HEK293 (cell line): Measurements from ENCODE around the gene PITX1.
A peak's percentile ranks its signal among the peaks of the same experiment; 100 is the strongest.

Experiments used
- CTCF ChIA-PET: fragments of 350-600 bp; formaldehyde crosslinking; extraction: SDS; loops from one replicate; lab custom pipeline; 2021; ENCODE audit warnings: antibody characterized with exemption; lab: Yijun Ruan, JAX
- POLR2A ChIA-PET: fragments of 300-600 bp; formaldehyde crosslinking; extraction: SDS; loops from one replicate; lab custom pipeline; 2020; ENCODE audit warnings: antibody characterized with exemption, inconsistent platforms; lab: Yijun Ruan, JAX
- H3K27ac ChIP-seq: fragments of 200-500 bp; sonication (Bioruptor generic); 2 replicates; pipeline ENCODE4 v1.5.1; 2014; ENCODE audit warnings: low read depth, low read length, control low read depth, inconsistent platforms; ENCODE audit errors: extremely low read depth
- H3K36me3 ChIP-seq, 2 experiments: fragments of 200-500 bp in 1 of 2; sonication (Bioruptor generic) in 1 of 2; 1 replicate in 1 of 2; 2 replicates in 1 of 2; pipeline ENCODE4 v1.5.1; 2014 to 2017; ENCODE audit warnings: inconsistent platforms in 2 of 2, low read length in 2 of 2; ENCODE audit not compliant: control insufficient read depth in 2 of 2, insufficient read depth in 1 of 2
- H3K4me1 ChIP-seq: fragments of 200-500 bp; sonication (Bioruptor generic); 2 replicates; pipeline ENCODE4 v1.5.1; 2014; ENCODE audit warnings: mild to moderate bottlenecking, low read length, inconsistent platforms; ENCODE audit not compliant: control insufficient read depth, insufficient read depth
- H3K4me3 ChIP-seq: 2 replicates; pipeline ENCODE4 v1.5.1; 2011; ENCODE audit warnings: low read depth, mild to moderate bottlenecking, control low read depth, low read length, moderate library complexity
- H3K9me3 ChIP-seq: fragments of 200-500 bp; sonication (Bioruptor generic); 2 replicates; pipeline ENCODE4 v1.5.1; 2014; ENCODE audit warnings: low read depth, low read length, inconsistent platforms; ENCODE audit not compliant: control insufficient read depth, insufficient read depth
- GLI4 ChIP-seq: fragments of 450-650 bp; formaldehyde crosslinking; IDR thresholded peaks from 2 replicates; pipeline ENCODE4 v1.5.1; 2016; ENCODE audit warnings: missing biosample characterization, missing genetic modification characterization
- GLIS1 ChIP-seq: fragments of 450-650 bp; formaldehyde crosslinking; IDR thresholded peaks from 2 replicates; pipeline ENCODE4 v1.5.1; 2016; ENCODE audit warnings: missing biosample characterization, missing genetic modification characterization
- KLF8 ChIP-seq: fragments of 450-650 bp; formaldehyde crosslinking; IDR thresholded peaks from 2 replicates; pipeline ENCODE4 v1.5.1; 2016; ENCODE audit warnings: missing biosample characterization, missing genetic modification characterization
- PRDM6 ChIP-seq: fragments of 450-650 bp; formaldehyde crosslinking; IDR thresholded peaks from 2 replicates; pipeline ENCODE4 v1.5.1; 2017; ENCODE audit warnings: missing biosample characterization, missing genetic modification characterization
- REST ChIP-seq: fragments of 450-650 bp; formaldehyde crosslinking; IDR thresholded peaks from 2 replicates; pipeline ENCODE4 v1.5.1; 2016; ENCODE audit warnings: missing biosample characterization, missing genetic modification characterization
- ZEB2 ChIP-seq: fragments of 450-650 bp; formaldehyde crosslinking; IDR thresholded peaks from 2 replicates; pipeline ENCODE4 v1.5.1; 2016; ENCODE audit warnings: missing biosample characterization, missing genetic modification characterization
- ZIC2 ChIP-seq: fragments of 450-650 bp; formaldehyde crosslinking; IDR thresholded peaks from 2 replicates; pipeline ENCODE4 v1.5.1; 2016; ENCODE audit warnings: missing biosample characterization, missing genetic modification characterization
- ZNF175 ChIP-seq: fragments of 450-650 bp; formaldehyde crosslinking; IDR thresholded peaks from 2 replicates; pipeline ENCODE4 v1.5.1; 2016; ENCODE audit warnings: missing biosample characterization, missing genetic modification characterization
- ZNF416 ChIP-seq: fragments of 450-650 bp; formaldehyde crosslinking; IDR thresholded peaks from 2 replicates; pipeline ENCODE4 v1.5.1; 2016; ENCODE audit warnings: missing biosample characterization, missing genetic modification characterization
- ZNF510 ChIP-seq: fragments of 450-650 bp; formaldehyde crosslinking; IDR thresholded peaks from 2 replicates; pipeline ENCODE4 v1.5.1; 2018; ENCODE audit warnings: mild to moderate bottlenecking, missing genetic modification characterization, missing biosample characterization; ENCODE audit not compliant: insufficient replicate concordance
- ZNF639 ChIP-seq: fragments of 450-650 bp; formaldehyde crosslinking; IDR thresholded peaks from 2 replicates; pipeline ENCODE4 v1.5.1; 2016; ENCODE audit warnings: missing biosample characterization, missing genetic modification characterization
- ZNF645 ChIP-seq: fragments of 450-650 bp; formaldehyde crosslinking; IDR thresholded peaks from 2 replicates; pipeline ENCODE4; 2016; ENCODE audit warnings: missing biosample characterization, missing genetic modification characterization
- ZNF704 ChIP-seq: fragments of 450-650 bp; formaldehyde crosslinking; IDR thresholded peaks from 2 replicates; pipeline ENCODE4 v1.5.1; 2016; ENCODE audit warnings: missing biosample characterization, missing genetic modification characterization
- ZSCAN5A ChIP-seq: fragments of 450-650 bp; formaldehyde crosslinking; IDR thresholded peaks from 2 replicates; pipeline ENCODE4 v1.5.1; 2016; ENCODE audit warnings: missing biosample characterization, missing genetic modification characterization

PITX1 gene

GRCh38 chr5:135019314-135019713 lies 14.7 kb downstream of the PITX1 start:
- TF ChIP-seq ZNF510 (tag by site-specific recombination) (no peak), GLIS1 (tag by site-specific recombination) (peak; percentile 89), ZNF175 (tag by site-specific recombination) (no peak), ZIC2 (tag by site-specific recombination) (peak; percentile 43; the same call in 1 of the 2 replicates)
- ChIA-PET CTCF (interaction anchor here (0.8 to 1.0 kb wide), 2 partner anchors 8 to 185 kb away, joined by 3 read pairs; no protein-coding TSS in a partner anchor), POLR2A (no interaction called here)

GRCh38 chr5:135018457-135018856 lies 15.6 kb downstream of the PITX1 start:
- no peaks in the 10 kb centered on the region for H3K36me3 ChIP-seq
- no peaks in the 10 kb centered on the region for H3K9me3 ChIP-seq
- ChIA-PET CTCF (interaction anchor here (0.5 to 0.8 kb wide), 2 partner anchors 186 to 1598 kb away, joined by 3 to 5 read pairs; no protein-coding TSS in a partner anchor), POLR2A (no interaction called here)
- no peak overlapping the region for H3K4me3 ChIP-seq
- TF ChIP-seq ZIC2 (tag by site-specific recombination) = no peak
- no peak for TF ChIP-seq ZNF639
- TF ChIP-seq KLF8 = no peak
- no peak for TF ChIP-seq PRDM6 (tag by site-specific recombination)
- TF ChIP-seq ZNF704 = no peak
- no peak for TF ChIP-seq ZNF645
- TF ChIP-seq ZSCAN5A (tag by site-specific recombination) = no peak
- TF ChIP-seq ZEB2 (tag by site-specific recombination) = no peak
- no peak for TF ChIP-seq ZNF416 (tag by site-specific recombination)
- TF ChIP-seq REST (tag by site-specific recombination) = no peak
- no peak for TF ChIP-seq GLI4 (tag by site-specific recombination)
- H3K4me1 ChIP-seq = no peaks in the 10 kb centered on the region
- H3K27ac ChIP-seq = no peak overlapping the region

More at GRCh38 chr5:135019314-135019713, 14.7 kb downstream of the PITX1 start:
- H3K4me3 ChIP-seq = no peak overlapping the region
- no peaks in the 10 kb centered on the region for H3K36me3 ChIP-seq
- no peaks in the 10 kb centered on the region for H3K9me3 ChIP-seq
- no peak overlapping the region for H3K27ac ChIP-seq
- H3K4me1 ChIP-seq = no peaks in the 10 kb centered on the region
